GM12873 (cell line): Measurements from ENCODE around the gene KCNJ4.

Experiments used
- TF ChIP-seq, protein P1 (sequence below): IDR thresholded peaks from 2 replicates; pipeline ENCODE4 v1.5.1; 2012; ENCODE audit warnings: low read depth, mild to moderate bottlenecking, moderate library complexity, low read length, control low read depth; ENCODE audit not compliant: insufficient read depth; ENCODE audit errors: missing control alignments

The KCNJ4 gene

DNA sequence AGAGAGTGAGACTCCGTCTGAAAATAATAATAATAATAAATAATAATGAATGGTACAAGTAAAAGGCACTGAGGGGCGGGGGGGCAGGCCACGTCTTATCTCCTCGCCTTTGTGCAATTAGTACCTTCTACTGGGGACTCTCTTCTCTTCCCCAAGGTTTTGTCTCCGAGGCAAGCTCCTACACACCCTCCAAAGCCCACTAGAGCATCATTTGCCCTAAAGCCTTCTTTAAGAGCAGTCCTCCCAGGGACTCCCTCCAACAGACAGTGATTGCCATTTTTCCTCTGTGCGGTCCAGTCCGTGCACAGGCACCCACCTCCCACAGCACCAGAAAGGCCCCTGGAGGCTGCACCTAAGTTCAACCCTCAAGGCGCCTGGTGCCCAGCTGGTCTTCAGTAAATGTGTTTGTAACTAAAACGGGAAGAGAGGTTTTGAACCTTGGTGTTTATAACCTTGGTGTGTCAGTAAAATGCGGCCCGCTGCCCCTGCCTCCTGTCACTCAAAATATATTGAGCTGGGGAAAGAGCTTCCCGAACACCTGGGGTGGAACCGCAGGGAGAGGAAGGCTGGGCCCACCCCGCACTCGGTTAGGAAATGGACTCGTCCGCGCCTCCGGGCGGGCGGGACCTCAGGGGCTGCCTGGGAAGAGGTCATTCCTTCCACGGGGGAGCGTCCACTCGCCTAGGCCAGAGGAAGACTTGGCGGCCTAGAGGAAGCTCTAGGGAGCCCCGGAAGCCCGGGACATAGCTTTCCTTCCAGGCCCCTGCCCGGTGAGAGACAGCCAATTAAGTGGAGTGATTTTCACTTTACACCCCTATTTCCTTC is 8.2 kb upstream of the KCNJ4 start:
- TF ChIP-seq, protein P1, sequence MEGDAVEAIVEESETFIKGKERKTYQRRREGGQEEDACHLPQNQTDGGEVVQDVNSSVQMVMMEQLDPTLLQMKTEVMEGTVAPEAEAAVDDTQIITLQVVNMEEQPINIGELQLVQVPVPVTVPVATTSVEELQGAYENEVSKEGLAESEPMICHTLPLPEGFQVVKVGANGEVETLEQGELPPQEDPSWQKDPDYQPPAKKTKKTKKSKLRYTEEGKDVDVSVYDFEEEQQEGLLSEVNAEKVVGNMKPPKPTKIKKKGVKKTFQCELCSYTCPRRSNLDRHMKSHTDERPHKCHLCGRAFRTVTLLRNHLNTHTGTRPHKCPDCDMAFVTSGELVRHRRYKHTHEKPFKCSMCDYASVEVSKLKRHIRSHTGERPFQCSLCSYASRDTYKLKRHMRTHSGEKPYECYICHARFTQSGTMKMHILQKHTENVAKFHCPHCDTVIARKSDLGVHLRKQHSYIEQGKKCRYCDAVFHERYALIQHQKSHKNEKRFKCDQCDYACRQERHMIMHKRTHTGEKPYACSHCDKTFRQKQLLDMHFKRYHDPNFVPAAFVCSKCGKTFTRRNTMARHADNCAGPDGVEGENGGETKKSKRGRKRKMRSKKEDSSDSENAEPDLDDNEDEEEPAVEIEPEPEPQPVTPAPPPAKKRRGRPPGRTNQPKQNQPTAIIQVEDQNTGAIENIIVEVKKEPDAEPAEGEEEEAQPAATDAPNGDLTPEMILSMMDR: no peak

DNA sequence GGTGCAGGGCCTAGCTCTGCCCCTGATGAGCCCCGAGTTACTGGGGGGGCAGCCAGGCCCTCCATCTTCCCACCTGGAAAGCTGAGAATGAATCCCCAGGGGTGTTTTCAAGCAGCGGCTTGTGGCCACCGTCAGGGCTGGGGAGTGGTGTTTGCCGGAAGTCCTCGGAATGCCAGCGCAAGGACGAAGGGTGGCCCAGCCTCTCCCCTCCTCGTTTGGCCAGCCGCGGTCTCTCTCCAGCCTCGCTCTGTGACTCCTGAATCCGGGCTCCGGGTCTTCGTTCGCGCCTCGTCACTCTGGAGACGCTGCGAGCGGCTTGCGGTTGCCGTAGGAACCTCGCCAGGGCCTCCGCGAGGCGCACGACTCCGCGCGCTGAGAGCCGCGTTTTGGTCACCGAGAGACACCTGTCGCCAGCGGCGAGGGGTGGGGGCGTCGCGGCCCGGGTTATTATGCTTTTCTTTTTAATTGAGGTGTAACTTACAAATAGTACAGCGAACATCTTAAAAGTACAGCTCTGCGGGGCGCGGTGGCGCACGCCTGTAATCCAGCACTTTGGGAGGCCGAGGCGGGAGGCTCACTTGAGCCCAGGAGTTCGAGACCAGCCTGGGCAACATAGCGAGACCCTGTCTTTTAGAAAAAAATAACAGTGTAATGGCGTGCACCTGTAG is 6.5 kb upstream of the KCNJ4 start:
- TF ChIP-seq, protein P1: no peak

DNA sequence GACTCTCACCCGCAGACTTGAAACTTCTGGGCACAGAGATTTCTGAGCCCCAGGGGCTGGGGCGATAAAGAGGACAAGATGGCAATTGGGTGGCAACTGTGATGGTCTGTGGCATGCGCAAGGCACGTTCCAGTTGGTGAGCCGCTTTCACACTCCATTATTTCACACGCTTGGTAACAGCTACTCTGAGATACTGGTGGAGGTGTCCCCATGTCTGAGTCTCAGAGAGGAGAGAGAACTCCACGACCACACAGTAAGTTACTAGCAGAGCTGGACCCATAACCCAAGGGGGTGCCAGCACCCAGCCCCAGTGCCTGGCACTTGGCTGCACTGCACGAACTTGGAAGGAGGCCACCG is 6.0 kb upstream of the KCNJ4 start:
- TF ChIP-seq, protein P1: no peak

DNA sequence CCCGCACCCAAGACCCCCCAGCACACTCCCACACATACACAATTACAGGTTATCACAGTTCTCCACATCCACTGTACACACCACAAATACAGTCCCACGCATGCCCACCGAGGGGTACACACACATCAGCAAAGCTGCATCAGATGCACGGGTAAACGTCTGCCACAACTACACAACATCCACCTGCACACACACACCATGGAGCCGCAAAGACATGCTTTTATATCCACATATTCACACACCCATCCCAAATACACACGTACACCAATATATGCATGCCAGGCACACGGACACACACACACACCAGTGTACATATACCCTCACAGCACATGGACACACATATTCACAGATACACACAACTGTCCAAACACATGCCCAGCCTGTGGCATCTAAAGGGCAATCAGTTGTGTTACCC is 5.4 kb upstream of the KCNJ4 start:
- TF ChIP-seq, protein P1: no peak

DNA sequence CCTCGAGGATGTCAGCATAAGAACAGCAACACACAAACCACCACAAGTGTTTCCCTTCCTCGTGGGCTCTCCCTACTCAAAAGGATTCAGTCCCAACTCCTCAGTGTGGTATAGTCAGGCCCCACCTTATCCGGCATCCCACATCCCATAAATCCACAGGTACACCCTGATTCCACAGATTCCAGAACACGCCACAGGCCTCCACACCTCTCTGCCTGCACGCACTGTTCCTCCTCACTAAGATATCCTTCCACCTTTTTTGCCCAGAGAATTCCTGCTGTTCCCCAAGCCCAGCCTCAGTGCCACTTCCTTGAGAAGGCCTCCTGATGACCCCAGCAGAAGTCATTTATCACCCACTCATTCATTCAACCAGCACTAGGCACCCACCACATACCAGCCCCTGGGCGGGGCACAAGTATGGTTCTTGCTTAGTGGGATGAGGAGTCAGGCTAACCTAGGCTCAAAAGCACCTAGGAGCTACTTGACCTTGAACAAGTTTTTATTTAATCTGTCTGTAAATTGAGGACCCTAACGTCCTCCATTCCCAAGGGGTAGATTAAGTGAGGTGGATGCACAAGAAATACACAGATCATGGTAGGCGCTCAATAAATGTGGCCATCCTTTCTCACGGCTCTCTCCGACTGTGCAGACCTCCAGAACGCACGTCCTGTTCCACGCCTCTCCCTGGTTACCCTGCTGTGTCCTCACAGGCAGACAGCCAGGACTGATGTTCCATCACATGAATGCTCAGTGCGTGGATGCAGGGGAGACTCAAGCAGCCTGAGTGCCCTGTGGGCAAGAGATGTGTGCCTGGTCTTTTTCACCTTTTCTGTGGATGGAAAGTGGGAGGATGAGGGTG is 2.1 kb upstream of the KCNJ4 start:
- TF ChIP-seq, protein P1: no peak

DNA sequence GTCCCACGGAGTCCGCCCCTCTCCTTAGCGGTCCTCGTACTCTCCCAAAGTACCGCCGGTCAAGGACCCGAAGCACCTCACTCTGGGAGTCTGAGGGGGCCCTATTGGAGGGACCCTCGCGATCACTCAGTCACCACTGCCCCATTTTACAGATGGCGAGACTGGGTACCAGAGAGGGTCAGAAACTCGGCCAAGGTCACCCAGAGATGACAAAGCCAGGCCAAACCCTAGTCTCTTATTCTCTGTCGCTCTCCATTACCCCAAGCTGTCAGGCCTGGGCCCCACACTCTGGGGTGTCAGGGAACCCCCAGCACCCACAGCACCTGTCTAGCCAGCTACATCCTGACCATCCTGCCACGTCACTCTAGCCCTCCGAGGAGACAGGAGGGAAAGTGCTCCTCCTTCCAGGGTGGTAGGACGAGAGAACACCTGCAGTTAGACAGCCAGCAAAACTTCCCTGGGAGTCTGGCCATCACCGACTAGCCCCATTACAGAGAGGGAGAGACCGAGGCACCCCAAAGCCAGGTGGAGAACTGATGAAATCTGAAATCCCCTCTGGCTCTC is 1.4 kb upstream of the KCNJ4 start:
- TF ChIP-seq, protein P1: no peak
